ENCODE measurements around the gene PHACTR3.
"Not testable (repeated sequence)": the region's sequence is repeated elsewhere in the genome, so short reads cannot be mapped to it uniquely, and the experiment has no call there.

DNA sequence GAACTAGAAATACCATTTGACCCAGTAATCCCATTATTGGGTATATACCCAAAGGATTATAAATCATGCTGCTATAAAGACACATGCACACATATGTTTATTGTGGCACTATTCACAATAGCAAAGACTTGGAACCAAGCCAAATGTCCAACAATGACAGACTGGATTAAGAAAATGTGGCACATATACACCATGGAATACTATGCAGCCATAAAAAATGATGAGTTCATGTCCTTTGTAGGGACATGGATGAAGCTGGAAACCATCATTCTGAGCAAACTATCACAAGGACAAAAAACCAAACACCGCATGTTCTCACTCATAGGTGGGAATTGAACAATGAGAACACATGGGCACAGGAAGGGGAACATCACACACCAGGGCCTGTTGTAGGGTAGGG, 252.2 kb downstream of the PHACTR3 start:
- TF ChIP-seq, protein P1, sequence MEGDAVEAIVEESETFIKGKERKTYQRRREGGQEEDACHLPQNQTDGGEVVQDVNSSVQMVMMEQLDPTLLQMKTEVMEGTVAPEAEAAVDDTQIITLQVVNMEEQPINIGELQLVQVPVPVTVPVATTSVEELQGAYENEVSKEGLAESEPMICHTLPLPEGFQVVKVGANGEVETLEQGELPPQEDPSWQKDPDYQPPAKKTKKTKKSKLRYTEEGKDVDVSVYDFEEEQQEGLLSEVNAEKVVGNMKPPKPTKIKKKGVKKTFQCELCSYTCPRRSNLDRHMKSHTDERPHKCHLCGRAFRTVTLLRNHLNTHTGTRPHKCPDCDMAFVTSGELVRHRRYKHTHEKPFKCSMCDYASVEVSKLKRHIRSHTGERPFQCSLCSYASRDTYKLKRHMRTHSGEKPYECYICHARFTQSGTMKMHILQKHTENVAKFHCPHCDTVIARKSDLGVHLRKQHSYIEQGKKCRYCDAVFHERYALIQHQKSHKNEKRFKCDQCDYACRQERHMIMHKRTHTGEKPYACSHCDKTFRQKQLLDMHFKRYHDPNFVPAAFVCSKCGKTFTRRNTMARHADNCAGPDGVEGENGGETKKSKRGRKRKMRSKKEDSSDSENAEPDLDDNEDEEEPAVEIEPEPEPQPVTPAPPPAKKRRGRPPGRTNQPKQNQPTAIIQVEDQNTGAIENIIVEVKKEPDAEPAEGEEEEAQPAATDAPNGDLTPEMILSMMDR (conservative IDR thresholded peaks at IDR 0.05 in 1 of 2, IDR thresholded peaks at IDR 0.05 in 1 of 2; ENCODE audit: low read depth in 1 of 2, low read length in 2 of 2), result not testable (repeated sequence)
- TF ChIP-seq EZH2 (IDR thresholded peaks at IDR 0.05; ENCODE audit: low read length, missing control alignments), result not testable (repeated sequence)
